Measurements from ENCODE around the gene ACTR1A.
A peak's percentile ranks its signal among the peaks of the same experiment; 100 is the strongest.
"Not testable (repeated sequence)": the region's sequence is repeated elsewhere in the genome, so short reads cannot be mapped to it uniquely, and the experiment has no call there.

The ACTR1A gene

DNA sequence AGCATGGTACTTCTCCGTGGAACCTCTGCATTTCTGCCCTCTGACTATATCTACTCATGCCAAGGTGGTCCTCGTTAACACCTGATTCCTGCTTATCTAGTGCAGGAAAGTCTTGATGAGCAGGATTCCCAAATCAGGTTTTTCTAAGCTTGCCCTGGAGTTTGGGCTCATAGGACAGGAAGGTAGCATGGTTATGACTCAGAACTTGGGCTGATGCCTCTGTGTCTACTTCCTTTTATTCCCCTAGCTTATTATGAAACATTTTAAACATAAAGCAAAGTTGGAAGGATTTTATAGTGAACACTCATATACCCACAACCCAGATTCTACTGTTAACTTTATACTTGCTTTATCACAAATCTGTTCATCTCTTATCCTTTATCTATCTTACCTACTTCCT, 6.9 kb upstream of the ACTR1A start:
- no peak overlapping the region for H3K4me3 ChIP-seq (ENCODE audit: low read length)
- H3K27ac ChIP-seq (ENCODE audit: low read depth, low read length), result no peak overlapping the region
- H3K9ac ChIP-seq (ENCODE audit: low read length), result no peak overlapping the region
- no peaks in the 10 kb centered on the region for H3K27me3 ChIP-seq (ENCODE audit: control insufficient read depth, insufficient read depth, low read length)
- H3K4me1 ChIP-seq (ENCODE audit: control insufficient read depth, insufficient read depth, low read length), result peaks cover 5% of the 10 kb centered on the region
- peaks cover 8% of the 10 kb centered on the region for H3K36me3 ChIP-seq (ENCODE audit: control insufficient read depth, insufficient read depth, low read length)

DNA sequence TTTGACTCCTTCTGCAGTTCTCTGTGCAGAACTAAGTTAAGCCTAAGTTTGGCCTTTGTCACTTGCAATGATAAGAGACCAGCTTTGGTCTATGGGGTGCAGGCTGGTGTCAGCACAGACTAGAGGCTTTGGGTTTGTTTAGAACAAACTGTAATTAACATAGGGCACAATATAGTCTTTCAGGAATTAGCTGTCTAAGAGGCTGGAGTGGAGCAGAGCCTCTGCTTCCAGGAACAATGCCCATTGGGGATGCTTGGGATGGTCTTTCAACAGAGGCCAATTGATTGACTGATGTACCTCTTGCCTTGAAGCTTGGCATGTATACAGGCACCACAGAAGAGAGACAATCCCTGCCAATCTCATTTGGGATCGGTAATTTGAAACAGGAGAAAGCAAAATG, 6.0 kb upstream of the ACTR1A start:
- Histone ChIP-seq H3K4me3 (ENCODE audit: low read length) (no peak overlapping the region), H3K4me1 (ENCODE audit: control insufficient read depth, insufficient read depth, low read length) (peaks cover 6% of the 10 kb centered on the region), H3K36me3 (ENCODE audit: control insufficient read depth, insufficient read depth, low read length) (peaks cover 8% of the 10 kb centered on the region), H3K27ac (ENCODE audit: low read depth, low read length) (no peak overlapping the region), H3K9ac (ENCODE audit: low read length) (no peak overlapping the region), H3K27me3 (ENCODE audit: control insufficient read depth, insufficient read depth, low read length) (no peaks in the 10 kb centered on the region)

DNA sequence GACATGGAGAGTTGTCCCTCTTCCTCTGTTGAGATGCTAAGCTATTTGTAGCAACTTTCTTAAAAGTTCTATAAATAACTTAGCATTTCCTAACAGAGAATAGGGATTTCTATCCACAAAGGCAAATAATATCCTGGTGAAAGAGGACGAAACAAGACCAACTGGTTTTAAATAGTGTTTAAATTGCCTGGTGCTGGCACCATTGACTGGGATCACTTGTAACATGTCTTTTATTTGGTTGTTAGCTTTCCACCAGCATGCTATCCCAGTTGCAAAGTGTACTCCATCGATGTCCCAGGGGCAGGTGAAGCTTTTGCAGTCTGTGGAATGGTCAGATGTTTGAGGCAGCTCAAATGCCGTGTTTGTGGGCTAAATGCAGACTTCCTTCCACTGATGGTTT, 5.0 kb upstream of the ACTR1A start:
- Histone ChIP-seq H3K4me3 (ENCODE audit: low read length) (no peak overlapping the region), H3K4me1 (ENCODE audit: control insufficient read depth, insufficient read depth, low read length) (peaks cover 11% of the 10 kb centered on the region), H3K36me3 (ENCODE audit: control insufficient read depth, insufficient read depth, low read length) (peaks cover 8% of the 10 kb centered on the region), H3K27me3 (ENCODE audit: control insufficient read depth, insufficient read depth, low read length) (no peaks in the 10 kb centered on the region), H3K27ac (ENCODE audit: low read depth, low read length) (no peak overlapping the region), H3K9ac (ENCODE audit: low read length) (no peak overlapping the region)

DNA sequence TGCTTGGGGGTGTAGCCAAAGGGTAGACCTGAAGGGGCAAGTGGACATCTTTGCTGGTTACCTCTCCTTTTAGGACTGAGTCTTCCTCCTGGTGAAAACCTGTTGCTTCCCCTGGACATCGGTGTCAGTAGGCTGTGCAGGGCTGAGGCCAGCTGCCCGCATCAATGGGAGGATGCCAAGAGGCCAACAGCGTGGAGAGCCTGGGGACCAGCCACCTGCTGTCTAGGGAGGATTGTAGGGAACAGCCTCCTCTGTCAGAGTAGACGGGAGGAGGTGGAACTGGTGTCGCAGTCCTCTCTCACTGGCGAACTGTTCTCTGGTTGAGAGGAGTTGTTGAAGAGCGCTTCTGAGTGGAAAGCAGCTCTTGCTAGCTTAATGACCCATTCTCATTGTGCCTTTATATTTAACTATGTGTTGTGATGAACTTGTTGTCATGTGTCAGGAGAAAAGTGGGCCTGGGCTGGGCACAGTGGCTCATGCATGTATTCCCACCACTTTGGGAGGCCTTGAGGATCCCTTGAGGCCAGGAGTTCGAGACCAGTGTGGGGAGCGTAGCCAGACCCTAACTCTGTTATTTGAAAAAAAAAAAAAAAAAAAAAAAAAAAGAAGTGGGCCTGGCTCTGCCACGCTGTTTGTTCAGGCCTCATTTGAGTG, 3.1 kb upstream of the ACTR1A start:
- Histone ChIP-seq H3K4me1 (ENCODE audit: control insufficient read depth, insufficient read depth, low read length) (peaks cover 19% of the 10 kb centered on the region), H3K36me3 (ENCODE audit: control insufficient read depth, insufficient read depth, low read length) (peaks cover 8% of the 10 kb centered on the region), H3K27me3 (ENCODE audit: control insufficient read depth, insufficient read depth, low read length) (no peaks in the 10 kb centered on the region), H3K27ac (ENCODE audit: low read depth, low read length) (no peak overlapping the region), H3K4me3 (ENCODE audit: low read length) (peak overlapping the region; percentile 86), H3K9ac (ENCODE audit: low read length) (no peak overlapping the region)

DNA sequence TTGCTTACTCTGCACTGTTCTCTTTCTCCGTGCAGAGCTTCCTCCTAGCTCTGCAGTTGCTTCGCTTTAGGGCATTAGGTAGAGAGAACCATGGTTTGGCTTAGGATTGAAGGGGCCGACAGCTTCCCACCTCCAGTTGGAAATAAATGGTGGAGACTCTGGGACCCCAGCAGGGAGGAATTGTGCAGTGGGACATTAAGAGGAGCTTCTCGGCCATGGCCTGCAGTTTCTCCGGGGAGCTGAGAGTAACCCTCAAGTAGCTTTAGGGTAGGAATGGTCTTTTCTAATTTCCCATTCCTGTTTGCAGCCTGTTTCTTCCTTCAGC, 2.4 kb upstream of the ACTR1A start:
- peak overlapping the region; percentile 86 for H3K4me3 ChIP-seq (ENCODE audit: low read length)

DNA sequence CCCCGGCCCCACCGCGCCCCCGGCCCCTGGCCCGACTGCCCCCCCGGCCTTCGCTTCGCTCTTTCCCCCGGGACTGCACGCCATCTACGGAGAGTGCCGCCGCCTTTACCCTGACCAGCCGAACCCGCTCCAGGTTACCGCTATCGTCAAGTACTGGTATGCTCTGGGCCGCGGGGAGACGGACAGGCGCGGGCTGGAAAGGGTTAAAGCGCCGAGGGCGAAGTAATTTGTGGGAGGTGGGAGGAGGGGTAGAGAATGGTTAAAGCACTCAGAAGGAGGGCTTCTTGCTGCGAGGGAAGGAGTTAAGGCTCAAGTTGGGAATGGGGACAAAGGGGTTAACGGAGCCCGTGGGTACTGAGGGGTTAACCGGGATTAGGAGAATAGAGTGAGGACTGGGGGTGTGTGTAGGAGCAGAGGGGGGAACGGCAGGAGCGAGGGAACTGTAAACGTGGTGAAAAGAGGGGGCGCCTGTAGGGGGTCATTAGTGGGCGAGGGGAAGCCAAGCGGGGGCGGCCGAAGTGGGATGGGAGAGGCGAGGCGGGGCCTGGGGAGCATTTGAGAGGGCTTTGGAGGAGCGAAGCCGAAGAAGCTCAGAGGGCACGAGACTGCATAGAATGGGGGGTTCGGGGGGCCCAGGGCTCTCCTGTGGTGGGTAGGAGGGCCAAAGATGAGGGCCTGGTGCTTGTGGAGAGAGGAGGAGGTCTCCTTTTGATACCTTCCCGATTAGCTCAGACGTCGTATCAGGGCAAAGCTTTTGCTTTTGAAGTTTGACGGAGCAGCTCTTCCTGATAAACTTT, 1.9 kb upstream of the ACTR1A start:
- Histone ChIP-seq H3K4me3 (ENCODE audit: low read length) (peak overlapping the region; percentile 86), H3K27ac (ENCODE audit: low read depth, low read length) (peak overlapping the region; percentile 67), H3K4me1 (ENCODE audit: control insufficient read depth, insufficient read depth, low read length) (peaks cover 19% of the 10 kb centered on the region), H3K27me3 (ENCODE audit: control insufficient read depth, insufficient read depth, low read length) (no peaks in the 10 kb centered on the region), H3K9ac (ENCODE audit: low read length) (peak overlapping the region; percentile 76), H3K36me3 (ENCODE audit: control insufficient read depth, insufficient read depth, low read length) (peaks cover 4% of the 10 kb centered on the region)

More for the DNA sequence above, 2.4 kb upstream of the ACTR1A start:
- Histone ChIP-seq H3K4me1 (ENCODE audit: control insufficient read depth, insufficient read depth, low read length) (peaks cover 19% of the 10 kb centered on the region), H3K27me3 (ENCODE audit: control insufficient read depth, insufficient read depth, low read length) (no peaks in the 10 kb centered on the region), H3K9ac (ENCODE audit: low read length) (no peak overlapping the region), H3K27ac (ENCODE audit: low read depth, low read length) (peak overlapping the region; percentile 67), H3K36me3 (ENCODE audit: control insufficient read depth, insufficient read depth, low read length) (peaks cover 8% of the 10 kb centered on the region)

DNA sequence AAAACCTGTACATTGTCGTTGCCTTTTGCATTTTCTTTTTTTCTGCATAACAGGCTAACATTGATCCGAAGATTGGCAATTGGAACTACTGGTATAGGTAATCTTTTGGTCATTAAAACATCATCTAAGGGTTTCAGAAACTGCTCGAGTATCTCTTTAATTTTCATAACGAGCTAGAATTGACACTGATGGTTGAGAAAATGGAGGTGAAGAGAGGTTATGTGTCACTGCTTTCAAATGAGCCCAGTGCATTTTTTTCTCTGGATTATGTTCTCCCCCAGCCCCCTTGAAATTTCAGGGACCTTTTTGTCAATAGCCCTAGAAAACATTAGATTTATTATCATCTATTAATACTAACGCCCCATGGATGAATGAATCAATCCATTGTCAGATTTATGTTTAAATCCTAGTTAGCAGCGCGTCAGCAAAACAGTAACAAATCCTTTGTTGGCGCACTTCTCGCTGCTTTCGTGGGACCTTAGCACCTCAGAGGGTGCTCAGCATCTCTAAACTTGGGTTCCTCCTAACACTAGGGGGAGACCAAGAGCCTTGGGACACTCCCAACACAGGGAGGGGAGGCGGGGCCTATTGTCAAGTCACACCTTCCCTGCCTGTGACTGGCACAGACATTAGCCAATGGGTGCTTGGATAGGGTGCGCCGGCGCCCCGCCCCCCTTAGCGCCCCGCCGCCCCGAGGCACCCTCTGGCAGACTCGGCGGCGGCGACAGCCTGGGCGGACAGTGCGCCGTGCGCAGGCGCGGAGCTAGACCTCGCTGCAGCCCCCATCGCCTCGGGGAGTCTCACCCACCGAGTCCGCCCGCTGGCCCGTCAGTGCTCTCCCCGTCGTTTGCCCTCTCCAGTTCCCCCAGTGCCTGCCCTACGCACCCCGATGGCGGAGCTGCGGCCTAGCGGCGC, 1.0 kb upstream of the ACTR1A start, which contains the start of gene SUFU:
SUFU (plus strand) TSS at position 709 of the 915 bp plus-strand sequence; CDS start at position 890, 181 bp downstream.
- Histone ChIP-seq H3K27me3 (ENCODE audit: control insufficient read depth, insufficient read depth, low read length) (no peaks in the 10 kb centered on the region), H3K36me3 (ENCODE audit: control insufficient read depth, insufficient read depth, low read length) (no peaks in the 10 kb centered on the region), H3K9ac (ENCODE audit: low read length) (peak within 1 kb of the TSS; percentile 76), H3K4me1 (ENCODE audit: control insufficient read depth, insufficient read depth, low read length) (peaks cover 20% of the 10 kb centered on the region), H3K27ac (ENCODE audit: low read depth, low read length) (peak within 1 kb of the TSS; percentile 93), H3K4me3 (ENCODE audit: low read length) (peak within 1 kb of the TSS; percentile 97)

DNA sequence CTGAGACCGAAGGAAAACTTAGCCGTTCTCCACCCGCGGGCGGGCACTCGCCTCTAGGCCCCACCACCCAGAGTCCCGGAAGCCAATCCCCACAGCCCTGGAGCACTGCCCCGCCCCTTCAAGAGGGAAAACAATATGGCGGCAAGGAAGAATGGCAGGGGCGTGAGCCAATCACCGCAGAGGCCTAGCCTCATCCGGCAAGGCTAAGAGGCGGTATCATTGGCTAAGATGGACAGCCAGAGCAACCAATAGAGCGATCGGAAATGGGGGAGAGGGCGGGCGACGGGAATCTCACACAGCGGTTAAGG, 529 bp downstream of the ACTR1A start:
- Histone ChIP-seq H3K27ac (ENCODE audit: low read depth, low read length) (peak overlapping the region; percentile 93), H3K4me1 (ENCODE audit: control insufficient read depth, insufficient read depth, low read length) (peaks cover 22% of the 10 kb centered on the region)

DNA sequence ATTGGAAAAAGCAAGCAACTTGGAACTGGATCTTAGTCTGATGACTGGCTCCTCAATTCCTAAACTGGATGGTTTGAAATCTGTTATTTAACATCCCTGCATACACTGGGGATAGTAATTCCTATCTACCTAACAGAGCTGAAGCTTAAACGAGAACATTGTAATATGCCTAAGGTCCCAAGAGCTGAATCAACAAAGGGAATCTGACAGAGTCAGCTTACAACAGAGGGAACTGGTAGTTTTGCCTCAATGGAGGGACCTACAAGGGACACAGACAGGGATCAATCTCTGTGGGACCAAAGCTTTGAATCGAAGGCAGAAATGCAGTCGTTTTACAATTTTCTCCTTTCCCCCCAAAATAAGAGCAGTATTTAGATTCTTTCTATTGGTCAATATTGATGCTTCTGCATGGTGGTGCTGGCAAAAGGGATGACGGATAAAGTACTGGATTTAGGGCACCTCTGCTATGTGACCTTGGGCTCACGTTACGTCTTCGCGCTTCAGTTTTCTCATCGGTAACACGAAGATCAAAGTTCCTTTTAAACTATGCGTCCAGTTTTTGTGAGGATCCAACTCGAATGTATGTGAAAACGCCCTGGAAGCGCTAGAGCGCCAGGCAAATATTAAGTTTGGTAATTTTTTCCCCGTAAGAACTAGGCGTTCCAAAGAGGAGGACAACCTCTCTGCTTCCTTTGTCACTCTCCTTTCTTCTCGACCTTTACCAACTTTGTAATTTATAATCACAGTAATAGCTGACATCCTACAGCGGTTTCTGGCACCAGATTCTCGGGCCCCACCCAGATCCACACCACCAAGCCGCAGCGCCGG, 1.1 kb downstream of the ACTR1A start:
- Histone ChIP-seq H3K4me3 (ENCODE audit: low read length) (peak overlapping the region; percentile 87), H3K9ac (ENCODE audit: low read length) (peak overlapping the region; percentile 45), H3K27me3 (ENCODE audit: control insufficient read depth, insufficient read depth, low read length) (no peaks in the 10 kb centered on the region), H3K4me1 (ENCODE audit: control insufficient read depth, insufficient read depth, low read length) (peaks cover 22% of the 10 kb centered on the region), H3K36me3 (ENCODE audit: control insufficient read depth, insufficient read depth, low read length) (no peaks in the 10 kb centered on the region), H3K27ac (ENCODE audit: low read depth, low read length) (peak overlapping the region; percentile 91)

More for the DNA sequence above, 529 bp downstream of the ACTR1A start:
- Histone ChIP-seq H3K36me3 (ENCODE audit: control insufficient read depth, insufficient read depth, low read length) (no peaks in the 10 kb centered on the region), H3K9ac (ENCODE audit: low read length) (peak overlapping the region; percentile 89), H3K27me3 (ENCODE audit: control insufficient read depth, insufficient read depth, low read length) (no peaks in the 10 kb centered on the region), H3K4me3 (ENCODE audit: low read length) (peak overlapping the region; percentile 97)

DNA sequence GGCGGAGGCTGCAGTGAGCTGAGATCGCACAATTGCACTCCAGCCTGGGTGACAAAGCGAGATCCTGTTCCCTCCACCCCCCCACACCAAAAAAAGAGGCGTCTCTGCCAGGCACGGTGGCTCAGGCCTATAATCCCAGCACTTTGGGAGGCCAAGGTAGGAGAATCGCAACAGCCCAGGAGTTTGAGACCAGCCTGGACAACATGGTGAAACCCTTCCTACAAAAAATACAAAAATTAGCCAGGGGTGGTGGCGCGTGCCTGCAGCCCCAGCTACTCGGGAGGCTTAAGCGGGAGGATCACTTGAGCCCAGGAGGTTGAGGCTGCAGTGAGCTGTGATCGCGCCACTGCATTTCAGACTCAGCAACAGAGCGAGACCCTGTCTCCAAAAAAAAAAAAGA, 1.8 kb downstream of the ACTR1A start:
- peaks cover 22% of the 10 kb centered on the region for H3K4me1 ChIP-seq (ENCODE audit: control insufficient read depth, insufficient read depth, low read length)
- not testable (repeated sequence) for H3K27ac ChIP-seq (ENCODE audit: low read depth, low read length); H3K36me3 ChIP-seq (ENCODE audit: control insufficient read depth, insufficient read depth, low read length); H3K4me3 ChIP-seq (ENCODE audit: low read length); H3K9ac ChIP-seq (ENCODE audit: low read length); H3K27me3 ChIP-seq (ENCODE audit: control insufficient read depth, insufficient read depth, low read length)

DNA sequence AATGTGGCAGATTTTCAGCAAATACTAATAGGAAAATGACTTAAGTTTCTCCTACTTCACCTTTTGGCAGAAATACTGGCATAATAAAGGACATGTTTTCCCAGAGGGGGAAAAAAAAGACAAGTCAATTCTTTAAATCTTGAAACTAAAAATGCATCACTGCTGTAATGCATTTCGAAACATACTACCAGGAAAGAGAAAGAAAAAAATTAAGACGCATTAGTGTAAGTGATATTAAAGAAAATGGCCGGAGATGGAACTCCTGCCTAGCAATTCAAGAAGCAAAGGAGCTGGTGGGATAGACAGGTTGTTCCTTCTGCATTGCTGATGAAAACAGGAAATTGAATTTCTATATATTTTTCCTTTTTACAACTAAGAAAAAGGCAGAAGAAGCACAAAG, 3.2 kb downstream of the ACTR1A start:
- H3K27me3 ChIP-seq (ENCODE audit: control insufficient read depth, insufficient read depth, low read length), result no peaks in the 10 kb centered on the region
- no peak overlapping the region for H3K4me3 ChIP-seq (ENCODE audit: low read length)
- H3K4me1 ChIP-seq (ENCODE audit: control insufficient read depth, insufficient read depth, low read length), result peaks cover 19% of the 10 kb centered on the region
- no peak overlapping the region for H3K27ac ChIP-seq (ENCODE audit: low read depth, low read length)
- peaks cover under 1% of the 10 kb centered on the region for H3K36me3 ChIP-seq (ENCODE audit: control insufficient read depth, insufficient read depth, low read length)
- no peak overlapping the region for H3K9ac ChIP-seq (ENCODE audit: low read length)

DNA sequence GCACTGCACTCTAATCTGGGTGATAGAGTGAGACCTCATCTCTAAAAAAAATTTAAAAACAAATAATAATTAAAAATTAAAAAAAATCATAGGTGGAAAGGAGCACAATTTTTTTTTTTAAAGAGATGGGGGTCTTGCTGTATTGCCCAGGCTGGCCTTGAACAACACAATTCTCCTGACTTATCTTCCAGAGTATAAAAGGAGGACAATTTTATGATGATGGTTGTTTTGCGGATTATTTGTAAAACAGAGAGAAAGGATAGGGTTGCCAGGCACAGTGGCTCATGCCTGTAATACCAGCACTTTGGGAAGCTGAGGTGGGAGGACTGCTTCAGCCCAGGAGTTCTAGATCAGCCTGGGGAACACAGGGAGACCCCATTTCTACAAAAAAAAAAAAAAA, 5.0 kb downstream of the ACTR1A start:
- Histone ChIP-seq H3K4me3 (ENCODE audit: low read length) (no peak overlapping the region), H3K36me3 (ENCODE audit: control insufficient read depth, insufficient read depth, low read length) (peaks cover 5% of the 10 kb centered on the region), H3K27me3 (ENCODE audit: control insufficient read depth, insufficient read depth, low read length) (no peaks in the 10 kb centered on the region), H3K27ac (ENCODE audit: low read depth, low read length) (no peak overlapping the region), H3K4me1 (ENCODE audit: control insufficient read depth, insufficient read depth, low read length) (peaks cover 30% of the 10 kb centered on the region), H3K9ac (ENCODE audit: low read length) (no peak overlapping the region)
